K562 (cell line): ENCODE results near the gene DENND5B. TPM values are rescaled to one million over a fixed set of nuclear protein-coding genes. Genes with fewer than 3 reads are reported as not detected.

Source experiments
- ATAC-seq: fragments of 200-7000 bp; cut with Tn5 transposase; 3 replicates; pipeline ENCODE4 v1.9.1; 2020; ENCODE audit warnings: moderate library complexity
- BruUV-seq: library from RNA; stranded (reverse); fragments of 400-500 nt; replicated peaks from 2 replicates; lab custom pipeline; 2021; lab: Mats Ljungman, UMichigan
- CTCF ChIA-PET: fragments of 300-600 bp; formaldehyde crosslinking; extraction: SDS; loops from one replicate; lab custom pipeline; 2021; ENCODE audit warnings: low intra/inter-chr PET ratio; lab: Yijun Ruan, JAX
- POLR2A ChIA-PET: fragments of 300-600, 350-650 bp; sonication (Branson Sonifier 250); formaldehyde crosslinking; extraction: SDS; loops from one replicate; lab custom pipeline; 2021; ENCODE audit warnings: antibody characterized with exemption, inconsistent platforms; lab: Yijun Ruan, JAX
- DNase-seq, 4 experiments: peaks; one replicate each; pipeline versions ENCODE4 v3.0.0 to v3.0.0-alpha.2; 2011 to 2018; ENCODE audit warnings: low spot score in 3 of 4, mixed read lengths in 3 of 4; ENCODE audit errors: extremely low read depth in 1 of 4
- FAIRE-seq: peaks from 2 replicates; lab custom pipeline; 2011; peaks lifted over from hg19 to GRCh38; lab: Jason Lieb, UNC
- H2AFZ ChIP-seq: 2 replicates; pipeline ENCODE4 v1.6.0; 2011; ENCODE audit warnings: low read depth, low read length, control low read depth, inconsistent platforms
- H3K27ac ChIP-seq: fragments of 200-600 bp; 3 replicates; pipeline ENCODE4 v1.8.0; 2011; ENCODE audit warnings: low read depth, mild to moderate bottlenecking, control low read depth, inconsistent platforms, low read length, moderate library complexity, mixed read lengths; ENCODE audit errors: extremely low read depth
- H3K27me3 ChIP-seq, 2 experiments: fragments of 300-600 bp in 1 of 2; 2 replicates in 1 of 2; 3 replicates in 1 of 2; pipeline versions ENCODE4 v1.6.0 to v1.8.0; 2011; ENCODE audit warnings: inconsistent platforms in 2 of 2, low read length in 2 of 2, mild to moderate bottlenecking in 1 of 2, mixed read lengths in 1 of 2, moderate library complexity in 1 of 2; ENCODE audit not compliant: control insufficient read depth in 2 of 2, insufficient read depth in 2 of 2
- H3K36me3 ChIP-seq: fragments of 300-600 bp; 3 replicates; pipeline ENCODE4 v1.8.0; 2011; ENCODE audit warnings: mild to moderate bottlenecking, low read length, inconsistent platforms; ENCODE audit not compliant: control insufficient read depth, insufficient read depth
- H3K4me1 ChIP-seq, 2 experiments: fragments of 200-600 bp in 1 of 2; replicated peaks in 1 of 2; 2 replicates in 1 of 2; 3 replicates in 1 of 2; pipeline versions ENCODE4 v1.5.1 to v1.8.0; 2011; ENCODE audit warnings: inconsistent platforms in 2 of 2, low read length in 2 of 2, mild to moderate bottlenecking in 1 of 2, mixed read lengths in 1 of 2, moderate library complexity in 1 of 2; ENCODE audit not compliant: control insufficient read depth in 2 of 2, insufficient read depth in 2 of 2
- H3K4me2 ChIP-seq: 2 replicates; pipeline ENCODE4 v1.6.1; 2011; ENCODE audit warnings: low read length, control low read depth, inconsistent platforms, mixed read lengths; ENCODE audit not compliant: insufficient read depth
- H3K4me3 ChIP-seq: fragments of 200-600 bp; sonication (generic), shearing (Covaris generic); 2 replicates; pipeline ENCODE4 v1.5.1; 2016; ENCODE audit warnings: control low read depth, inconsistent platforms
- H3K79me2 ChIP-seq: fragments of 200-600 bp; 3 replicates; pipeline ENCODE4 v1.8.0; 2011; ENCODE audit warnings: low read length, inconsistent platforms; ENCODE audit not compliant: control insufficient read depth, insufficient read depth
- H3K9ac ChIP-seq, 2 experiments: 2 replicates each; pipeline versions ENCODE4 v1.6.0 to v1.6.1; 2011; ENCODE audit warnings: low read depth in 2 of 2, low read length in 2 of 2, control low read depth in 1 of 2, inconsistent platforms in 1 of 2, mild to moderate bottlenecking in 1 of 2, mixed read lengths in 1 of 2; ENCODE audit not compliant: insufficient read depth in 1 of 2
- H3K9me1 ChIP-seq: one replicate; pipeline ENCODE4 v1.6.0; 2011; ENCODE audit warnings: inconsistent platforms, mild to moderate bottlenecking, low read length, moderate library complexity; ENCODE audit not compliant: control insufficient read depth, insufficient read depth
- H3K9me3 ChIP-seq: replicated peaks from 2 replicates; pipeline ENCODE4 v1.5.1; 2011; ENCODE audit warnings: low read depth, low read length, inconsistent platforms; ENCODE audit not compliant: control insufficient read depth, insufficient read depth
- H4K20me1 ChIP-seq: replicated peaks from 2 replicates; pipeline ENCODE4 v1.6.1; 2011; ENCODE audit warnings: low read length, inconsistent platforms, mixed read lengths; ENCODE audit not compliant: control insufficient read depth, insufficient read depth
- ATF1 ChIP-seq, 2 experiments: fragments of 450-650 bp in 1 of 2; IDR thresholded peaks; 2 replicates each; pipeline ENCODE4 v1.6.1; 2016; ENCODE audit warnings: missing compliant biosample characterization in 1 of 2, missing genetic modification characterization in 1 of 2
- CAMTA2 ChIP-seq: fragments of 250-450 bp; sonication (Bioruptor Pico); conservative IDR thresholded peaks from 2 replicates; pipeline ENCODE4 v1.5.1; 2022
- CLOCK ChIP-seq: fragments of 250-450 bp; sonication (Bioruptor Pico); IDR thresholded peaks from 2 replicates; pipeline ENCODE4 v1.4.0; 2020; ENCODE audit warnings: mild to moderate bottlenecking, moderate library complexity, borderline replicate concordance
- DDX20 ChIP-seq: fragments of 450-650 bp; IDR thresholded peaks from 2 replicates; pipeline ENCODE4 v1.6.1; 2016; ENCODE audit warnings: missing genetic modification characterization, low read depth, mild to moderate bottlenecking, missing compliant biosample characterization, moderate library complexity
- EGR1 ChIP-seq: fragments of 450-650 bp; conservative IDR thresholded peaks from 2 replicates; pipeline ENCODE4 v1.6.1; 2017; ENCODE audit warnings: mild to moderate bottlenecking
- FOXM1 ChIP-seq, 2 experiments: fragments of 450-650 bp in 1 of 2; sonication (generic) in 1 of 2; formaldehyde crosslinking in 1 of 2; IDR thresholded peaks; 2 replicates each; pipeline versions ENCODE4 v1.6.1 to v1.9.0; 2017 to 2022; ENCODE audit warnings: low read depth in 2 of 2, mild to moderate bottlenecking in 2 of 2, missing genetic modification reagents in 1 of 2, moderate library complexity in 1 of 2
- FOXO4 ChIP-seq: fragments of 450-650 bp; formaldehyde crosslinking; IDR thresholded peaks from 2 replicates; pipeline ENCODE4 v1.4.0; 2020; ENCODE audit warnings: mild to moderate bottlenecking, moderate library complexity
- HIVEP1 ChIP-seq: fragments of 250-450 bp; sonication (Bioruptor Pico); IDR thresholded peaks from 2 replicates; pipeline ENCODE4 v1.4.0; 2020; ENCODE audit warnings: mild to moderate bottlenecking
- HLTF ChIP-seq: fragments of 450-650 bp; IDR thresholded peaks from 2 replicates; pipeline ENCODE4 v1.6.1; 2016
- MXI1 ChIP-seq: IDR thresholded peaks from 2 replicates; pipeline ENCODE4 v1.6.1; 2011; ENCODE audit warnings: low read depth, mild to moderate bottlenecking, improper control_type of control experiment, low read length
- PHF20 ChIP-seq: fragments of 450-650 bp; IDR thresholded peaks from 2 replicates; pipeline ENCODE4 v1.6.1; 2018; ENCODE audit not compliant: partially characterized antibody
- SMAD3 ChIP-seq: fragments of 450-650 bp; formaldehyde crosslinking; conservative IDR thresholded peaks from 2 replicates; pipeline ENCODE4 v1.4.0; 2020; ENCODE audit warnings: mild to moderate bottlenecking
- SNIP1 ChIP-seq: fragments of 450-650 bp; IDR thresholded peaks from 2 replicates; pipeline ENCODE4 v1.7.1; 2017; ENCODE audit warnings: low read depth, mild to moderate bottlenecking
- TAF9B ChIP-seq: fragments of 450-650 bp; IDR thresholded peaks from 2 replicates; pipeline ENCODE4 v1.6.1; 2018; ENCODE audit warnings: mild to moderate bottlenecking; ENCODE audit not compliant: partially characterized antibody
- ZBTB34 ChIP-seq: fragments of 250-450 bp; sonication (Bioruptor Pico); IDR thresholded peaks from 2 replicates; pipeline ENCODE4 v1.8.0; 2021; ENCODE audit warnings: mild to moderate bottlenecking, moderate library complexity
- ZNF12 ChIP-seq: sonication (generic); formaldehyde crosslinking; IDR thresholded peaks from 2 replicates; pipeline ENCODE4 v1.4.0; 2020; ENCODE audit warnings: mild to moderate bottlenecking, missing genetic modification reagents
- ZNF274 ChIP-seq: IDR thresholded peaks from 2 replicates; pipeline ENCODE4 v1.6.1; 2011; ENCODE audit warnings: low read depth, mild to moderate bottlenecking, low read length, moderate library complexity, borderline replicate concordance
- ZNF778 ChIP-seq: fragments of 450-650 bp; formaldehyde crosslinking; IDR thresholded peaks from 2 replicates; pipeline ENCODE4 v1.4.0; 2020; ENCODE audit warnings: mild to moderate bottlenecking, moderate library complexity
- WGBS: fragments of 100-300 bp; shearing (Covaris generic); methylation state at CpG from one replicate; pipeline ENCODE4 v1.1.6; 2016; ENCODE audit warnings: low coverage, mixed read lengths; ENCODE audit not compliant: insufficient coverage; ENCODE audit errors: missing lambda C conversion rate; 5-methylcytosine and 5-hydroxymethylcytosine counted together
- in situ Hi-C: fragments of 300-500 bp; cut with MboI; formaldehyde crosslinking; loops from 4 replicates; pipeline ENCODE4 v1.15.0; 2018; ENCODE audit warnings: inconsistent platforms, mixed read lengths
- intact Hi-C: fragments of 100-400 bp; cut with micrococcal nuclease; formaldehyde crosslinking; loops from 2 replicates; pipeline ENCODE4 v1.14.2; 2022
- polyA plus RNA-seq, 8 experiments: library from polyadenylated mRNA; depleted of rRNA in 4 of 8; stranded (reverse) in 5 of 8; unstranded in 3 of 8; fragments of >200 nt; fragmentation: Nextera tagmentation in 2 of 8; fragmentation: Illumina TruSeq in 1 of 8; extraction: Ambion mirVana in 2 of 8; extraction: Trizol in 1 of 8; gene quantifications; 2 replicates each; pipeline versions ENCODE4 v1.2.1 to v1.2.3, GENCODE V29; 2011 to 2014; ENCODE audit warnings: inconsistent platforms in 1 of 8, missing spikeins in 1 of 8
- total RNA-seq, 7 experiments: library from RNA; depleted of rRNA in 6 of 7; stranded (reverse); fragments of >200 nt in 6 of 7; fragmentation: Illumina TruSeq in 2 of 7; extraction: Trizol in 2 of 7; gene quantifications; 2 replicates each; pipeline versions ENCODE4 v1.2.1 to v1.2.3, GENCODE V29; 2011 to 2021; ENCODE audit warnings: low replicate concordance in 1 of 7

DENND5B gene
- total and polyA plus RNA-seq, 9 of the 15 experiments (the other 6 are each of a cell fraction or from before 2014, with no cell fraction given), result 0.99 to 6.0 (median 3.6) TPM

- Histone ChIP-seq H3K4me1 (peaks cover 2 to 20% of the 10 kb centered on the region in 2 experiments; a peak in 4 of 5 replicates), H3K79me2 (no peaks in the 10 kb centered on the region), H3K27me3 (peaks cover 9 to 12% of the 10 kb centered on the region in 2 experiments; a peak in 4 of 5 replicates), H3K9ac (no peak overlapping the region), H2AFZ (no peak overlapping the region), H3K9me1 (no peaks in the 10 kb centered on the region), H3K9me3 (no peaks in the 10 kb centered on the region), H3K36me3 (no peaks in the 10 kb centered on the region), H4K20me1 (no peaks in the 10 kb centered on the region), H3K4me2 (no peak overlapping the region), H3K4me3 (no peak overlapping the region), H3K27ac (no peak overlapping the region)
- FAIRE-seq (no peak), ATAC-seq (no peak), DNase-seq (no peak)
- intact Hi-C loops, result no loop called here
- no TSS peak for BruUV-seq
- in situ Hi-C loops, result no loop called here
- TF ChIP-seq FOXO4 (CRISPR knock-in tag) (no peak), DDX20 (tag) (no peak), CLOCK (CRISPR knock-in tag) (no peak), FOXM1 (IDR thresholded peaks at IDR 0.05; ENCODE audit: low read depth) (no peak), FOXM1 (CRISPR knock-in tag; IDR thresholded peaks at IDR 0.05; ENCODE audit: low read depth) (no peak), MXI1 (no peak), ZNF778 (no peak), CAMTA2 (CRISPR knock-in tag) (no peak), TAF9B (no peak), ZNF12 (CRISPR knock-in tag) (no peak), ATF1 (CRISPR knock-in tag; IDR thresholded peaks at IDR 0.05) (no peak), ATF1 (tag; IDR thresholded peaks at IDR 0.05) (no peak), PHF20 (no peak), HIVEP1 (no peak), EGR1 (no peak), SNIP1 (no peak), SMAD3 (CRISPR knock-in tag) (no peak), HLTF (no peak), ZBTB34 (no peak), ZNF274 (no peak)
- ChIA-PET POLR2A (no interaction called here), CTCF (no interaction called here)
- 2% methylated on average over 4 of the region's 4 CpGs for WGBS
Measured at GRCh38 chr12:31586728-31587127, 4.2 kb downstream of the DENND5B start.
